Ovary (tissue), 9 donors: ENCODE measurements around the gene MOCS1. TPM values are rescaled to one million over a fixed set of nuclear protein-coding genes. Genes with fewer than 3 reads are reported as not detected.
A peak's percentile ranks its signal among the peaks of the same experiment; 100 is the strongest.

Experiments
- DNase-seq, 5 donors: peaks; one replicate each; pipeline ENCODE4 v3.0.0-alpha.2; 2019 to 2020
- H3K27ac ChIP-seq, 2 donors: fragments of 200-600 bp; one replicate each; pipeline versions ENCODE4 v1.5.1 to v1.8.0; 2019 to 2022
- H3K27me3 ChIP-seq: fragments of 200-600 bp; one replicate; pipeline ENCODE4 v1.8.0; 2022
- H3K36me3 ChIP-seq: fragments of 200-600 bp; sonication (generic); one replicate; pipeline ENCODE4 v1.5.1; 2019
- H3K4me1 ChIP-seq: one replicate; pipeline ENCODE4 v1.8.1; 2013; ENCODE audit warnings: mild to moderate bottlenecking, moderate library complexity; ENCODE audit not compliant: insufficient read depth
- H3K4me3 ChIP-seq: fragments of 200-600 bp; sonication (generic); one replicate; pipeline ENCODE4 v1.5.1; 2017
- H3K9me3 ChIP-seq, 2 donors: fragments of 200-600 bp in 1 of 2; sonication (generic) in 1 of 2; one replicate each; pipeline versions ENCODE4 v1.5.1 to v1.8.1; 2013 to 2019; ENCODE audit warnings: mild to moderate bottlenecking in 1 of 2, moderate library complexity in 1 of 2
- CTCF ChIP-seq, 3 donors: fragments of 450-650 bp in 2 of 3; fragments of 200-600 bp in 1 of 3; IDR thresholded peaks; one replicate each; pipeline versions ENCODE4 v1.5.1 to v1.8.0; 2016 to 2022; ENCODE audit warnings: antibody characterized with exemption in 3 of 3, mild to moderate bottlenecking in 1 of 3
- EP300 ChIP-seq: sonication (generic); formaldehyde crosslinking; IDR thresholded peaks from one replicate; pipeline ENCODE4 v1.6.1; 2017; ENCODE audit warnings: antibody characterized with exemption
- POLR2A ChIP-seq: fragments of 450-650 bp; IDR thresholded peaks from one replicate; pipeline ENCODE4 v1.6.1; 2017; ENCODE audit warnings: antibody characterized with exemption, mild to moderate bottlenecking, moderate library complexity
- WGBS, 3 donors: extraction: QIAGEN DNeasy Blood & Tissue Kit in 1 of 3; methylation state at CpG; one replicate each; pipeline versions ENCODE4 v1.1.5 to v1.1.7; 2013 to 2017; 5-methylcytosine and 5-hydroxymethylcytosine counted together
- intact Hi-C, 4 donors: fragments of 100-400 bp; cut with DNase I; formaldehyde crosslinking; loops; one replicate each; pipeline versions ENCODE4 v1.11.0 to v1.15.1; 2022 to 2023
- polyA plus RNA-seq, 2 donors: library from polyadenylated mRNA; stranded (reverse); fragments of 200-250 nt in 1 of 2; fragments of 350-450 nt in 1 of 2; fragmentation: Illumina TruSeq in 1 of 2; extraction: RNeasy Lipid Tissue Mini Kit (QIAGEN cat#74804) in 1 of 2; gene quantifications; one replicate each; pipeline ENCODE4 v1.2.3, GENCODE V29; 2013 to 2014
- total RNA-seq, 7 donors: library from RNA; depleted of rRNA in 2 of 7; stranded (reverse); fragments of >200 nt in 2 of 7; fragmentation: NEBNext Ultra II Directional in 3 of 7; extraction: Animal tissue kit (Norgen Biotek cat#: 25700) in 3 of 7; gene quantifications; one replicate each; pipeline versions ENCODE4 v1.1.0 to v1.2.4, GENCODE V29; 2016 to 2023
- donor health status: DM: no; HTN: no; CAD: no; lungs with moderate emphysema.
- donor health status: DM: no; HTN: no; CAD: no.
- donor health status: Bipolar disorder and iron deficiency.
- donor health status: DM: yes; HTN: yes; CAD: no.
- donor health status: DM: no; HTN: no; CAD: no.
- donor health status: DM: yes; HTN: yes; CAD: no.

MOCS1 gene
- total and polyA plus RNA-seq, 9 donors, result 10.9 to 21.8 (median 16.7) TPM

- Histone ChIP-seq H3K27ac (no peak overlapping the region), H3K4me1 (no peaks in the 10 kb centered on the region), H3K4me3 (no peak overlapping the region), H3K36me3 (no peaks in the 10 kb centered on the region), H3K27me3 (no peaks in the 10 kb centered on the region), H3K9me3 (no peaks in the 10 kb centered on the region)
- TF ChIP-seq EP300, result no peak
- TF ChIP-seq CTCF (IDR thresholded peaks at IDR 0.05), result no peak
- no peak for TF ChIP-seq POLR2A
- DNase-seq, result no peak
- intact Hi-C loops, result no loop called here
- 70 to 75% (median 74%) methylated on average over 4 of the region's 4 CpGs for WGBS, 3 donors
These were observed 29.2 kb downstream of the MOCS1 start for GRCh38 chr6:39904946-39905639.

- H3K27ac ChIP-seq, result no peak overlapping the region
- no peaks in the 10 kb centered on the region for H3K4me1 ChIP-seq
- no peaks in the 10 kb centered on the region for H3K36me3 ChIP-seq
- no peaks in the 10 kb centered on the region for H3K27me3 ChIP-seq
- no peak for TF ChIP-seq EP300
- no peak for TF ChIP-seq CTCF (IDR thresholded peaks at IDR 0.05)
- no peak for TF ChIP-seq POLR2A
- 89 to 95% (median 89%) methylated on average over 6 of the region's 6 CpGs for WGBS, 3 donors
- intact Hi-C loops, result no loop called here
- peak in 1 of 5 donors; percentile 0 for DNase-seq
- no peaks in the 10 kb centered on the region for H3K9me3 ChIP-seq
- no peak overlapping the region for H3K4me3 ChIP-seq
These were observed 30.6 kb downstream of the MOCS1 start for GRCh38 chr6:39903656-39904055.

- Histone ChIP-seq H3K27me3 (no peaks in the 10 kb centered on the region), H3K9me3 (no peaks in the 10 kb centered on the region), H3K4me1 (no peaks in the 10 kb centered on the region), H3K27ac (no peak overlapping the region), H3K36me3 (no peaks in the 10 kb centered on the region), H3K4me3 (no peak overlapping the region)
- intact Hi-C loops, result no loop called here
- peak in 1 of 5 donors; percentile 6 for DNase-seq
- TF ChIP-seq POLR2A (no peak), CTCF (IDR thresholded peaks at IDR 0.05) (no peak), EP300 (no peak)
- 88 to 98% (median 95%) methylated on average over 4 of the region's 4 CpGs for WGBS, 3 donors
These were observed 31.3 kb downstream of the MOCS1 start for GRCh38 chr6:39902786-39903465.

- Histone ChIP-seq H3K9me3 (no peaks in the 10 kb centered on the region), H3K27ac (no peak overlapping the region), H3K4me1 (no peaks in the 10 kb centered on the region), H3K27me3 (no peaks in the 10 kb centered on the region), H3K4me3 (no peak overlapping the region), H3K36me3 (no peaks in the 10 kb centered on the region)
- TF ChIP-seq POLR2A (no peak), EP300 (no peak), CTCF (IDR thresholded peaks at IDR 0.05) (no peak)
- intact Hi-C loops, result no loop called here
- DNase-seq, result no peak
- 89 to 96% (median 92%) methylated on average over 2 of the region's 2 CpGs for WGBS, 3 donors
These were observed 32.1 kb downstream of the MOCS1 start for GRCh38 chr6:39902136-39902535.
